ENCODE results near the gene DNAH3. TPM values are rescaled to one million over a fixed set of nuclear protein-coding genes. Genes with fewer than 3 reads are reported as not detected.
"Not testable (repeated sequence)": the region's sequence is repeated elsewhere in the genome, so short reads cannot be mapped to it uniquely, and the experiment has no call there.

DNAH3 gene
- total and polyA plus RNA-seq, 2 donors = 0.09 to 0.30 TPM

DNA sequence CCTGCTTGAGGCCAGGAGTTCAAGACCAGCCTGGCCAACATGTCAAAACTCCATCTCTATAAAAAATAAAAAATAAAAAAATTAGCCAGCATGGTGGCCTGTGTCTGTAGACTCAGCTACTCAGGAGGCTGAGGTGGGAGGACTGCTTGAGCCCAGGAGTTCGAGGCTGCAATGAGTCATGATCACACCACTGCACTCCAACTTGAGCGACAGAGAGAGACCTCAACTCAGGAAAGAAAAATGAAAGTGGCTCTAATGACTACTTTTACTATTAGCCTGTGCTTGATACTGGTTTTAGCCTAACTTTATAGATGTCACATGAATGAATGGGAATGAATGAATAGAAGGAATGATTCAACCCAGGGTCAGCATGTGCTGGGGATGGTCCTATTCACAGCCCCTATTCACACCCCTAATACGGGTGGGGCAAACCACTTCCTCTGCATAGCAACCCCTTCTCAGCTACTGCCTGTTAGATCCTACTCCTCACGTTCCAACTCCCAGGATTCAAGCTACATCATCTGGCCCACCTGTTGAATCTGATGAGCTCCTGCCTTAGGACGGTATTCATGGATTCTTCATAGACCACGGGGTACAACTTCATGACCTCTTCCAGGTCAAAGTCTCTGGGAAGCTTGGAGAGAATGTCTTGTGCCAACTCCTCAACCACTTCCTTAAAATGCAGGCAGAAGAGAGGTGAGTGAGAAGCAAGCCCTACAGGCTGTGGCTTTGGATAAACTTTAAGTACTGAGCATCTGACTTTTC is 209.6 kb downstream of the DNAH3 start:
- Histone ChIP-seq H3K27me3 (ENCODE audit: control insufficient read depth in 2 of 2, insufficient read depth in 1 of 2, low read length in 1 of 2) (no peaks in the 10 kb centered on the region), H3K4me1 (ENCODE audit: control insufficient read depth in 2 of 2, insufficient read depth in 2 of 2, low read length in 2 of 2) (peaks cover 0 to 2% of the 10 kb centered on the region in 2 donors), H3K27ac (ENCODE audit: low read depth in 1 of 2, low read length in 1 of 2) (no peak overlapping the region), H3K36me3 (ENCODE audit: control insufficient read depth in 2 of 2, insufficient read depth in 2 of 2, low read length in 1 of 2) (no peaks in the 10 kb centered on the region), H3K9me3 (ENCODE audit: control insufficient read depth in 2 of 2, insufficient read depth in 1 of 2, low read length in 1 of 2) (no peaks in the 10 kb centered on the region), H3K4me3 (ENCODE audit: low read length in 2 of 2) (no peak overlapping the region)
- no peak for DNase-seq (ENCODE audit: low read depth in 6 of 9, low spot score in 9 of 9)
- WGBS = 47% methylated on average over 6 of the region's 6 CpGs

DNA sequence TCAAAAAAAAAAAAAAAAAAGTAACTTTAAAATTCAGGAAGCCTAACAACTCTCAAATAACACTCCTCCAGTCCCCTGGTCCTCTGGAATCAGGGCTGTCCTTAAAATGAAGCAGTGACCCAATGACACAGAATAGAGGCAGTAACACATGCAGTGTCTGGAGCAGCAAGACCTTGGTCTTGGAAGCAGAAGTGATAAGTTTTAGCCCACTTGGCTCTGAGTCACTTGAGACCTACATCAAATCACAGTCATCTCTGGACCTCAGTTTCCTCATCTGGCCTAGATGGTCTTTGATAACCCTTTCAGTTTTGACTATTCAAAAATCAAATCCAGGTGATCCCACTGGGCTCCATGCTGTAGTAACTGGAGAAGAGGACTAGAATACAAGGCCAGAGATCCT is 211.0 kb downstream of the DNAH3 start:
- no peak overlapping the region for H3K4me3 ChIP-seq (ENCODE audit: low read length in 2 of 2)
- no peak overlapping the region for H3K27ac ChIP-seq (ENCODE audit: low read depth in 1 of 2, low read length in 1 of 2)
- peaks cover 0 to 2% of the 10 kb centered on the region in 2 donors for H3K4me1 ChIP-seq (ENCODE audit: control insufficient read depth in 2 of 2, insufficient read depth in 2 of 2, low read length in 2 of 2)
- H3K36me3 ChIP-seq (ENCODE audit: control insufficient read depth in 2 of 2, insufficient read depth in 2 of 2, low read length in 1 of 2) = no peaks in the 10 kb centered on the region
- DNase-seq (ENCODE audit: low read depth in 6 of 9, low spot score in 9 of 9) = no peak
- no peaks in the 10 kb centered on the region for H3K27me3 ChIP-seq (ENCODE audit: control insufficient read depth in 2 of 2, insufficient read depth in 1 of 2, low read length in 1 of 2)
- H3K9me3 ChIP-seq (ENCODE audit: control insufficient read depth in 2 of 2, insufficient read depth in 1 of 2, low read length in 1 of 2) = no peaks in the 10 kb centered on the region

DNA sequence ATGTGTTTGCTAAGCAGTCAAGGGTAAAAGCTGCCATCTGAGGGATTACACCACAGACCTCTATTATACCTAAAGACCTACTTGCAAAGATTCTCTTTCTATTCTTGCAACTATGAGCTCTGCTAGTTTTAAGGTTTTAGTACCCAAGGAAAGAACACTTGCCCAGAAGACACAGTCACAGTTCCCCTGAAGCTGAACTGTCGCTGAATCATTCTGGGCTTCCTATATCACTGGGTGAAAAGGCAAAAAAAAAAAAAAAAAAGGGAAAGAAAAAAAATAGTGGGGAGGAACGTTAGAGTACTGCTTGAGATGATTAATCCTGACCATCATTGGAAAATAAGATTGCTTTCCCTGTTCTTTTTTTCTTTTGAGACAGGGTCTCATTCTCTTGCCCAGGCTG is 212.2 kb downstream of the DNAH3 start:
- Histone ChIP-seq H3K4me1 (ENCODE audit: control insufficient read depth in 2 of 2, insufficient read depth in 2 of 2, low read length in 2 of 2) (no peaks in the 10 kb centered on the region), H3K27me3 (ENCODE audit: control insufficient read depth in 2 of 2, insufficient read depth in 1 of 2, low read length in 1 of 2) (no peaks in the 10 kb centered on the region), H3K36me3 (ENCODE audit: control insufficient read depth in 2 of 2, insufficient read depth in 2 of 2, low read length in 1 of 2) (no peaks in the 10 kb centered on the region), H3K4me3 (ENCODE audit: low read length in 2 of 2) (no peak overlapping the region), H3K9me3 (ENCODE audit: control insufficient read depth in 2 of 2, insufficient read depth in 1 of 2, low read length in 1 of 2) (no peaks in the 10 kb centered on the region), H3K27ac (ENCODE audit: low read depth in 1 of 2, low read length in 1 of 2) (no peak overlapping the region)
- 34% methylated on average over 2 of the region's 2 CpGs for WGBS
- DNase-seq (ENCODE audit: low read depth in 6 of 9, low spot score in 9 of 9) = no peak

GRCh38 chr16:20937736-20938135 is 212.9 kb downstream of the DNAH3 start:
- no peaks in the 10 kb centered on the region for H3K36me3 ChIP-seq (ENCODE audit: control insufficient read depth in 2 of 2, insufficient read depth in 2 of 2, low read length in 1 of 2)
- H3K9me3 ChIP-seq (ENCODE audit: control insufficient read depth in 2 of 2, insufficient read depth in 1 of 2, low read length in 1 of 2) = no peaks in the 10 kb centered on the region
- 95% methylated on average over 6 of the region's 6 CpGs for WGBS
- H3K27ac ChIP-seq (ENCODE audit: low read depth in 1 of 2, low read length in 1 of 2) = no peak overlapping the region
- no peaks in the 10 kb centered on the region for H3K4me1 ChIP-seq (ENCODE audit: control insufficient read depth in 2 of 2, insufficient read depth in 2 of 2, low read length in 2 of 2)
- no peaks in the 10 kb centered on the region for H3K27me3 ChIP-seq (ENCODE audit: control insufficient read depth in 2 of 2, insufficient read depth in 1 of 2, low read length in 1 of 2)
- no peak overlapping the region for H3K4me3 ChIP-seq (ENCODE audit: low read length in 2 of 2)
- DNase-seq (ENCODE audit: low read depth in 6 of 9, low spot score in 9 of 9) = no peak

- H3K27ac ChIP-seq (ENCODE audit: low read depth in 1 of 2, low read length in 1 of 2) = no peak overlapping the region
- no peaks in the 10 kb centered on the region for H3K4me1 ChIP-seq (ENCODE audit: control insufficient read depth in 2 of 2, insufficient read depth in 2 of 2, low read length in 2 of 2)
- H3K36me3 ChIP-seq (ENCODE audit: control insufficient read depth in 2 of 2, insufficient read depth in 2 of 2, low read length in 1 of 2) = no peaks in the 10 kb centered on the region
- no peak for DNase-seq (ENCODE audit: low read depth in 6 of 9, low spot score in 9 of 9)
- H3K27me3 ChIP-seq (ENCODE audit: control insufficient read depth in 2 of 2, insufficient read depth in 1 of 2, low read length in 1 of 2) = no peaks in the 10 kb centered on the region
- no peak overlapping the region for H3K4me3 ChIP-seq (ENCODE audit: low read length in 2 of 2)
- no peaks in the 10 kb centered on the region for H3K9me3 ChIP-seq (ENCODE audit: control insufficient read depth in 2 of 2, insufficient read depth in 1 of 2, low read length in 1 of 2)
These were observed 217.1 kb downstream of the DNAH3 start for GRCh38 chr16:20933589-20933988.

- no peaks in the 10 kb centered on the region for H3K36me3 ChIP-seq (ENCODE audit: control insufficient read depth in 2 of 2, insufficient read depth in 2 of 2, low read length in 1 of 2)
- H3K27ac ChIP-seq (ENCODE audit: low read depth in 1 of 2, low read length in 1 of 2) = no peak overlapping the region
- H3K27me3 ChIP-seq (ENCODE audit: control insufficient read depth in 2 of 2, insufficient read depth in 1 of 2, low read length in 1 of 2) = no peaks in the 10 kb centered on the region
- DNase-seq (ENCODE audit: low read depth in 6 of 9, low spot score in 9 of 9) = no peak
- no peaks in the 10 kb centered on the region for H3K4me1 ChIP-seq (ENCODE audit: control insufficient read depth in 2 of 2, insufficient read depth in 2 of 2, low read length in 2 of 2)
- H3K9me3 ChIP-seq (ENCODE audit: control insufficient read depth in 2 of 2, insufficient read depth in 1 of 2, low read length in 1 of 2) = no peaks in the 10 kb centered on the region
- no peak overlapping the region for H3K4me3 ChIP-seq (ENCODE audit: low read length in 2 of 2)
- 97% methylated on average over 5 of the region's 5 CpGs for WGBS
These were observed 219.5 kb downstream of the DNAH3 start for GRCh38 chr16:20931066-20931600.

DNA sequence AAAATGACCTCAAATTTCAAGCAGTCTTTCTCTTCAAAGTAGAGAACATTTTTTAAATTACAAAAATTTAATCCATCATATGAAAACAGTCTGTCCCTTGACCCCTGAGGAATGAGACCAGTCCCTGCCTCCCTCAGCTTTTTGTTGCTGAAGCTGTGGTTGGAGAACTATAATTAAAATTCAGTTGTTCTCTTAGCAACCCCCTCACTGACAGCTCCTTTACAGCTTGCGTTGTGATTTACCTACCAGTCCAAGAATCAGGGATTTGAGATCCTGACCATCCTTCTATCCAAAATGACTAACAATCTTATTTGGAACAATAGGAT is 220.3 kb downstream of the DNAH3 start:
- H3K27ac ChIP-seq (ENCODE audit: low read depth in 1 of 2, low read length in 1 of 2) = no peak overlapping the region
- H3K36me3 ChIP-seq (ENCODE audit: control insufficient read depth in 2 of 2, insufficient read depth in 2 of 2, low read length in 1 of 2) = no peaks in the 10 kb centered on the region
- no peaks in the 10 kb centered on the region for H3K27me3 ChIP-seq (ENCODE audit: control insufficient read depth in 2 of 2, insufficient read depth in 1 of 2, low read length in 1 of 2)
- no peaks in the 10 kb centered on the region for H3K9me3 ChIP-seq (ENCODE audit: control insufficient read depth in 2 of 2, insufficient read depth in 1 of 2, low read length in 1 of 2)
- no peak overlapping the region for H3K4me3 ChIP-seq (ENCODE audit: low read length in 2 of 2)
- 98% methylated on average over 1 of the region's 1 CpG for WGBS
- DNase-seq (ENCODE audit: low read depth in 6 of 9, low spot score in 9 of 9) = no peak
- H3K4me1 ChIP-seq (ENCODE audit: control insufficient read depth in 2 of 2, insufficient read depth in 2 of 2, low read length in 2 of 2) = no peaks in the 10 kb centered on the region

GRCh38 chr16:20929676-20930364 is 220.8 kb downstream of the DNAH3 start:
- not testable (repeated sequence) for H3K4me1 ChIP-seq (ENCODE audit: control insufficient read depth in 2 of 2, insufficient read depth in 2 of 2, low read length in 2 of 2); H3K36me3 ChIP-seq (ENCODE audit: control insufficient read depth in 2 of 2, insufficient read depth in 2 of 2, low read length in 1 of 2); H3K9me3 ChIP-seq (ENCODE audit: control insufficient read depth in 2 of 2, insufficient read depth in 1 of 2, low read length in 1 of 2); DNase-seq (ENCODE audit: low read depth in 6 of 9, low spot score in 9 of 9); H3K27ac ChIP-seq (ENCODE audit: low read depth in 1 of 2, low read length in 1 of 2); H3K27me3 ChIP-seq (ENCODE audit: control insufficient read depth in 2 of 2, insufficient read depth in 1 of 2, low read length in 1 of 2); H3K4me3 ChIP-seq (ENCODE audit: low read length in 2 of 2)
- 94% methylated on average over 10 of the region's 10 CpGs for WGBS

GRCh38 chr16:20928774-20929411 is 221.8 kb downstream of the DNAH3 start:
- no peaks in the 10 kb centered on the region for H3K4me1 ChIP-seq (ENCODE audit: control insufficient read depth in 2 of 2, insufficient read depth in 2 of 2, low read length in 2 of 2)
- H3K36me3 ChIP-seq (ENCODE audit: control insufficient read depth in 2 of 2, insufficient read depth in 2 of 2, low read length in 1 of 2) = no peaks in the 10 kb centered on the region
- no peak overlapping the region for H3K4me3 ChIP-seq (ENCODE audit: low read length in 2 of 2)
- no peaks in the 10 kb centered on the region for H3K9me3 ChIP-seq (ENCODE audit: control insufficient read depth in 2 of 2, insufficient read depth in 1 of 2, low read length in 1 of 2)
- DNase-seq (ENCODE audit: low read depth in 6 of 9, low spot score in 9 of 9) = no peak
- 97% methylated on average over 5 of the region's 5 CpGs for WGBS
- no peaks in the 10 kb centered on the region for H3K27me3 ChIP-seq (ENCODE audit: control insufficient read depth in 2 of 2, insufficient read depth in 1 of 2, low read length in 1 of 2)
- no peak overlapping the region for H3K27ac ChIP-seq (ENCODE audit: low read depth in 1 of 2, low read length in 1 of 2)
